ENCODE measurements around the gene CFL2. TPM values are rescaled to one million over a fixed set of nuclear protein-coding genes. Genes with fewer than 3 reads are reported as not detected.

CFL2 gene
- total and polyA plus RNA-seq, 2 of the 13 experiments (the other 11 are each of a cell fraction or from before 2014, with no cell fraction given) = 114 to 158 TPM

- TF ChIP-seq ZGPAT (CRISPR knock-in tag; IDR thresholded peaks at IDR 0.05) (peak; percentile 77; the same call in 1 of the 2 replicates), NR1H2 (CRISPR knock-in tag; IDR thresholded peaks at IDR 0.05; ENCODE audit: borderline replicate concordance, low read depth) (peak; percentile 87; the same call in 1 of the 2 replicates), ZNF629 (CRISPR knock-in tag; conservative IDR thresholded peaks at IDR 0.05) (peak; percentile 15; the same call in 1 of the 2 replicates), ELF1 (CRISPR knock-in tag; IDR thresholded peaks at IDR 0.05) (peak; percentile 35; the same call in 1 of the 2 replicates), FOXJ3 (CRISPR knock-in tag; IDR thresholded peaks at IDR 0.05; ENCODE audit: borderline replicate concordance) (no peak; the same call in 1 of the 2 replicates), ZNF160 (CRISPR knock-in tag; IDR thresholded peaks at IDR 0.05) (peak; percentile 97), SNAPC2 (CRISPR knock-in tag; IDR thresholded peaks at IDR 0.05) (no peak), U2AF2 (IDR thresholded peaks at IDR 0.05; ENCODE audit: low read depth, low read length) (no peak), ZNF589 (CRISPR knock-in tag; conservative IDR thresholded peaks at IDR 0.05) (peak; percentile 79; the same call in 1 of the 2 replicates), IKZF1 (IDR thresholded peaks at IDR 0.05) (no peak), SRSF9 (IDR thresholded peaks at IDR 0.05; ENCODE audit: borderline replicate concordance, insufficient read depth, low read depth, low read length, poor library complexity, severe bottlenecking) (no peak), MEIS1 (CRISPR knock-in tag; IDR thresholded peaks at IDR 0.05; ENCODE audit: borderline replicate concordance) (peak; percentile 80), FOXA1 (IDR thresholded peaks at IDR 0.05) (no peak), FOXA1 (CRISPR knock-in tag; IDR thresholded peaks at IDR 0.05) (peak; percentile 41; the same call in 1 of the 2 replicates), ZNF224 (CRISPR knock-in tag; IDR thresholded peaks at IDR 0.05) (peak; percentile 98), HMGXB3 (CRISPR knock-in tag; IDR thresholded peaks at IDR 0.05; ENCODE audit: borderline replicate concordance) (no peak; the same call in 1 of the 2 replicates), ATF7 (IDR thresholded peaks at IDR 0.05) (no peak), ATF7 (CRISPR knock-in tag; IDR thresholded peaks at IDR 0.05) (0 out of 2 replicates have a peak, but pooled peaks have one; percentile 54), PHF8 (CRISPR knock-in tag; IDR thresholded peaks at IDR 0.05) (peak; percentile 99), MBD4 (IDR thresholded peaks at IDR 0.05; ENCODE audit: borderline replicate concordance, low read length) (no peak), POLR2G (IDR thresholded peaks at IDR 0.05; ENCODE audit: low read depth, low read length) (peak; percentile 98), GRHL1 (CRISPR knock-in tag; conservative IDR thresholded peaks at IDR 0.05) (no peak), ZFAT (CRISPR knock-in tag; conservative IDR thresholded peaks at IDR 0.05) (peak; percentile 59; the same call in 1 of the 2 replicates)
These were observed at the start of gene CFL2 (continued) for GRCh38 chr14:34714320-34715126.

All from HepG2 (cell line).